ENCODE data around the gene FANCI.
A peak's percentile ranks its signal among the peaks of the same experiment; 100 is the strongest.

GRCh38 chr15:89333959-89334509 lies 90.3 kb downstream of the FANCI start:
- TF ChIP-seq EP300 (IDR thresholded peaks at IDR 0.05; ENCODE audit: borderline replicate concordance) = no peak
- TF ChIP-seq USF1 (IDR thresholded peaks at IDR 0.05) = no peak
- TF ChIP-seq MAX (IDR thresholded peaks at IDR 0.05) = peak; percentile 42; the same call in 1 of the 2 replicates
- TF ChIP-seq RAD21 (IDR thresholded peaks at IDR 0.05; ENCODE audit: low read depth) = no peak
- TF ChIP-seq YY1 (IDR thresholded peaks at IDR 0.05; ENCODE audit: low read depth) = 0 out of 2 replicates have a peak, but pooled peaks have one; percentile 73
- TF ChIP-seq REST (IDR thresholded peaks at IDR 0.05; ENCODE audit: low read depth) = no peak
- TF ChIP-seq TAF1 (IDR thresholded peaks at IDR 0.05; ENCODE audit: low read depth) = no peak
- no peak for TF ChIP-seq CEBPB (IDR thresholded peaks at IDR 0.05)
- 0 out of 2 replicates have a peak, but pooled peaks have one; percentile 17 for TF ChIP-seq TCF12 (IDR thresholded peaks at IDR 0.05; ENCODE audit: low read depth)
- no peak for TF ChIP-seq EGR1 (IDR thresholded peaks at IDR 0.05)
